OCI-LY7 (cell line): ENCODE results near the gene LIPC.

ENCODE experiments used
- CTCF ChIP-seq: fragments of 200-600 bp; sonication (generic); conservative IDR thresholded peaks from 2 replicates; pipeline ENCODE4 v1.5.1; 2014; ENCODE audit warnings: mild to moderate bottlenecking, antibody characterized with exemption, low read length, moderate library complexity, mixed read lengths
- EZH2phosphoT487 ChIP-seq: fragments of 200-600 bp; sonication (generic); IDR thresholded peaks from 2 replicates; pipeline ENCODE4 v1.6.1; 2018; ENCODE audit warnings: low read depth, borderline replicate concordance, mild to moderate bottlenecking, mixed run types, antibody characterized with exemption, low read length, moderate library complexity, mixed read lengths

- TF ChIP-seq CTCF, result no peak
- no peak for TF ChIP-seq EZH2phosphoT487
These were observed 14.7 kb downstream of the LIPC start for GRCh38 chr15:58446521-58446920.
